HG02763 (cell line): ENCODE measurements around the gene SPG21.

Experiments used
- ATAC-seq: cut with Tn5 transposase; IDR thresholded peaks from one replicate; pipeline ENCODE4 v1.9.1; 2021; ENCODE audit warnings: mild to moderate bottlenecking, moderate library complexity; ENCODE audit not compliant: unreplicated experiment

SPG21 gene

GRCh38 chr15:64943512-64944225 lies 46.0 kb downstream of the SPG21 start:
- ATAC-seq, result no peak

- ATAC-seq, result no peak
These were observed 47.4 kb downstream of the SPG21 start for GRCh38 chr15:64942356-64942755.

- no peak for ATAC-seq
These were observed 51.5 kb downstream of the SPG21 start for GRCh38 chr15:64938192-64938591.

DNA sequence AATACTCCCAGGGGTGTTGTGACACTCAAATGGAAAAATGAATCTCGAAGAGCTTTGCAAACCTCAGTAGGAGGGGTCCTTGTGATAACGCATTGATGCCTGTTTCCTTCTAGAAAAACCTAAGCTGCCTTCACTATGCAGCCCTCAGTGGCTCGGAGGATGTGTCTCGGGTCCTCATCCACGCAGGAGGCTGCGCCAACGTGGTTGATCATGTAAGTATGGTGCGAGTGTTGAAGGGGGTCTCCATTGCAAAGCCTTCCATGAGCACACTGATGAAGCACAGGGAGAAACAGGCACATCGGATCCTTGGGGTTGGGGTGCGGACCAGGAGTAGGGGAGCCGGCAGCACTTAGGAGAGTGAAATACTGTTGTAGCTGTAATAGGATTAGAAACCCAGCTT lies 55.7 kb downstream of the SPG21 start:
- no peak for ATAC-seq

GRCh38 chr15:64931381-64931780 lies 58.3 kb downstream of the SPG21 start:
- no peak for ATAC-seq

DNA sequence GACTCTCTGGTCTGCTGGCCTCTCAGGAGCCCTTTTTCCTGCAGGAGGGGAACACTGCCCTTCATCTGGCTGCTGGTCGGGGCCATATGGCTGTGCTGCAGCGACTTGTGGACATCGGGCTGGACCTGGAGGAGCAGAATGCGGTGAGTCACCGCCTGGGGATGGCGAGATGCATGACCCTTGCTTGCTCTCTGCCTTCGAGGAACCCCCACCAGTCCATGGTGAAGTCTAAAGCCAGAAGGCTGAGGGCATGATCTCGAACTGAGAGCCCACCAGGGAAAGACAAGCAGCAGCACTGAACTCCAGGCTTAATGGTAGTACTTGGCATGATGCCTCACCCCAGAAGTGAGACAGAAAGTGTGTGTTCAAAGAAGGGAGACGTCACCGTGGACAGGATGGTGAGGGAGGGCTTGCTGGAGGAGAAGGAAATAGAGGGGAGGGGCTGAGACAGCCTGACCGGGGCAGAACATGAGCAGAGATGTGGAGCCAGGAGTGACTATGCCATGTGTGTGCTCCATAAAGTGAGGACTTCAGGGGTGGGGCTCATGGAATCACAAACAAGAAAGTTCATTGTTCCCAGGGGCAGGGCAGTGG lies 58.8 kb downstream of the SPG21 start:
- ATAC-seq, result no peak

DNA sequence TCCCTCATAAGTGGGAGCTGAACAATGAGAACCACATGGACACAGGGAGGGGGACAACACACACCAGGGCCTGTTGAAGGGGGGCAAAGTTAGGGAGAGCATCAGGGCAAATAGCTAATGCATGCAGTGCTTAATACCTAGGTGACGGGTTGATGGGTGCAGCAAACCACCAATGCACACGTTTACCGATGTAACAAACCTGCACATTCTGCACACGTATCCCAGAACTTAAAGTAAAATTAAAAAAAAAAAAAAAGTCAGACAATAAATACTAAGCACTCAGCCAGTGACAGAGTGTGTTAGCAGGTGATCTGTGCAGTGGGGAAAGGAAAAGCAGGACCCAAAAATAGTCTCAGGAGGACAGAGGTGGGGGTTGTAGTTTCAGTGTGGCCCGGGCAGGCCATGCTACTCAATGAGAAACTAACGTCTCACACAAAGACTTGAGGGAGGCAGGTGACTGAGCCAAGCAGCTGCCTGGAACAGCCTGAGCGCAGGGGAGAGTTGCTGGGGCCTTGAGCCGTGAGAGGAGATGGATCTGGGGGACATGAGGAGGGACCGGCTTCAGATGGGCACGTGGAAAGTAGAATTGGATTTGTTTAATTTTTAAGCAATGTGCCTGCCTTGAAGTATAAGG lies 59.6 kb downstream of the SPG21 start:
- no peak for ATAC-seq

DNA sequence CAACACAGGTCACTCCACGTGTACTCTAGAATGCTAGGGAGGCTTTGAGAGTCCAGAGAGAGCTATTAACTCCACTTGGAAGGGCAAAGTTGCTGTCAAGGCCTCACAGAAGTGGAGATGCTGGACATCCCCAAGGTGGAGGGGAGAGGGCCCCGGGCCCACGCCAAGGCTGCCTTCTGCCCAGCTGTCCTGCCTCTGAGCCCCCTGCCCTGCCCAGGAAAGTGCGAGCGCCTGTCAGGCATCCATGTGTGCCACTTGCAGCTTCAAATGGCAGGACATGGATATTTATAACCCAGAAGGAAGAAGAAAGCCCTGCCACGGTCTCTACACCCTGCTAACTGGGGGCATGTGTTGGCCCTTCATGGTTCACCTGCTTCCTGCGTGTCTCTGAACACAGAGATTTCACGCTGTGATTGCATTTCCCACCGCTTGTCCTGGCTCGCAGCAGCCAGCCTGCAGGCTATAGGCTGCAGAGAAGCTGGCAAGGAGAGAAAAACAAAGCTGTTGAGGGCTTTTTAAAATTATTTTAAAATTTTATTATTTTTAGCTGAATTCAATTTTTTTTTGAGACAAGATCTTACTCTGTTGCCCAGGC lies 61.0 kb downstream of the SPG21 start:
- no peak for ATAC-seq

- ATAC-seq, result no peak
These were observed 63.1 kb downstream of the SPG21 start for GRCh38 chr15:64926661-64927060.

DNA sequence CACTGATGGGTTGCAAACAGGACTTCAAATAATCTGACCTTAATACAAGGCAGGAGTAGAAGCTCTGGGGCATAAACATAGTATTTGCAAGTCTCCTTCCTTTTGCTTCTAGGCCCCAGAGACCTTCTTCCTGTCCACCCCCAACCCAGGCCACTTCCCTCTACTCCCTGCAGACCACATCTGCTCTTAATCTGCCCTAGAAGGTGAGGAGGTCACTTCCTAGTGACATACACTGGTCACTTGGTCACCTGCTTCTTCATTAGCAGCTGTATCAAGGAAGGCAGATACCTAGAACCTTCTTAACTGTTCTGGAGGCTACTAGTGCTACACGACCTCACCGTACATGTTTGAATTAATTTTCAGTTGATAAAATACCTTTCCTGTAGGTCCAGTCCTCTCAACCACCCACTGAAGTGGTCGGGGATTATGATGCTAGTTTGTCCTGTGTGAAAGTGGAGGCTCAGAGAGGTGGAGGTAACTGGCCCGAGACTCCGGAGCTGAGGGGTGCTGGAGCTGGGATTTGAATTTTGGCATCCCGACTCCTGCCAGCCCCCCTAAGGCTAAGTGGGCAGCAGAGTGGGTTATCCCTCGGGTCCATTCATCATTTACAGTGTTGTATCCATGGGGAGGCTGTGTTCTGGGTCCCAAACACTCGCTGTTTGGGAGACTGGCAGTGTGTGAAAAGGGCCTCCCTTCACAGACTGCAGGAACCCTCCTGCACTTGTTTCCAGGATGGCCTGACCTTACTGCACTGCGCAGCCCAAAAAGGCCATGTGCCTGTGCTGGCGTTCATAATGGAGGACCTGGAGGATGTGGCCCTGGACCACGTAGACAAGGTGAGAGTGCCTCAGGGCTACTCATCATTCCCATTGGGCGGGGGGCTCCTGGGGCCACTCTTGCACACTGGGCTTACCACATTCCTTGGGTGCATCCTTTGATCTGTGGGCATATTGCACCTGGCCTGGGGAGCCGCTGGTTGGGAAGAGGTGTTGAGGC lies 64.1 kb downstream of the SPG21 start:
- no peak for ATAC-seq

- no peak for ATAC-seq
These were observed 66.2 kb downstream of the SPG21 start for GRCh38 chr15:64923546-64923945.

DNA sequence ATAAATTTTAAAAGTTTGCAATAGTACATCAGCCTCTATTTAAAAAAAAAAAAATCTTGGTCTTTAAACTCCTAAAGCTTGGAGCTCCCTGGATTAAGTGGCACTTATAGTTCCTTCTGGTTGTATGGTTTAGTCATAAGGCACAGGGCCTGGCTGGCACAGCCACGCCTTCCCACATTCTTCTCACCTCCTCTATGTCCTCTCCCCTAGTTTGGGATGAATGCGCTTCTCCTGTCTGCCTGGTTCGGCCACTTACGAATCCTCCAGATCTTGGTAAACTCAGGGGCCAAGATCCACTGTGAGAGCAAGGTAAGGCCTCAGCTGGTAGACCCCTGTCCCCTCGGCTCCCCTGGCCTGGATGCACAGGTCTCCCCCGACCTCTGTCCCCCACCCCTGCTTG lies 68.0 kb downstream of the SPG21 start:
- ATAC-seq, result no peak

GRCh38 chr15:64919721-64920120 lies 70.0 kb downstream of the SPG21 start:
- no peak for ATAC-seq

DNA sequence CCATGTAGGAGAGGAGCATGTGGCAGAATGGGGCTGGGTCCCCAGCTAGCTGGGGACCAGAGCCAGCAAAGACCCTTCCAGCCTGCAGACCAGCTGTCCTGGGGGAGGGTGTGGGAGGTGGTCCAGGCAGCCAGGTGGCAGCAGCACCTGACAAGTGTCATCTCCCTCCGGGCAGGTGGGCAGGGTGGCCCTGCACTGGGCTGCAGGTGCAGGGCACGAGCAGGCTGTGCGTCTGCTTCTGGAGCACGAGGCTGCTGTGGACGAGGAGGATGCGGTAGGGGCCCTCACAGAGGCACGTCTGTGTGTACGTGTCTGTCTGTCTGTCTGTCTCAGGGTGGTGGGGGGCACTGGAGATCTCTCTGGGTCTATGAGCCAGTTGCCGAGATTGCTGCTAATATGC lies 72.5 kb downstream of the SPG21 start:
- ATAC-seq, result no peak

- no peak for ATAC-seq
These were observed 73.3 kb downstream of the SPG21 start for GRCh38 chr15:64916365-64916764.

DNA sequence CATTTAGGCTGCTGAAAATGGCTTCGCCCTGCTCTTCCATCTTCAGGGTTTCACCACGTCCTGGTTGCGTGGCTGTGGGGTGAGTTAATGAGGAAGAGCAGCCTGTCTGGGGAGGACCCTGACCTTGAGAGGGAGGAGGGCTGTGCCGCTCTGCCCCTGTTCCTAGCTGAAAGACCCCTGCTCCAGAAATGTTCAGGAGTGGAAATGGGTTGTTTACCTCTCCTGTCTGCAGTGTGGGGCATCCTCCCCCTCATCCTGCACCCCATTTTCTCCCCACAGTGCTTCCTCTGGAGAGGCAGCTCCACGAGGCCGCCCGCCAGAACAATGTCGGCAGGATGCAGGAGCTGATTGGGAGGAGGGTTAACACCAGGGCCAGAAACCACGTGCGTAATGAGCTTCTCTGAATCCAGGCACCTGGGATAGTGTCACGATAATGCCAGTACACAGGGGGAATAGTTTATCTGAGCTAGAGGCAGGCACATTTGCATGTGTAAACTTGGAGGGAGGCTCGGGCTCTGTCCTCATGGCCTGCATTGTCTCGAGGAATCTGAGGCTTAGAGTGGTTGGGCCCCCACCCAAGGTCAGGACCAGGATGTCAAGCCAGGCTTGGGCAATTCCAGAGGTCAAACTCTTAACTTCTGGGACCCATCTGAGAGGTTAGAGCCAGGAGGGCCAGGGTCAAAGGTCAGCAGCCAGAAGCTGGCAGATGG lies 74.0 kb downstream of the SPG21 start:
- ATAC-seq, result no peak
